K562 (cell line): Measurements from ENCODE around the gene OVCA2. TPM values are rescaled to one million over a fixed set of nuclear protein-coding genes. Genes with fewer than 3 reads are reported as not detected.

ENCODE experiments used
- ATAC-seq: fragments of 200-7000 bp; cut with Tn5 transposase; 3 replicates; pipeline ENCODE4 v1.9.1; 2020; ENCODE audit warnings: moderate library complexity
- BruUV-seq: library from RNA; stranded (reverse); fragments of 400-500 nt; replicated peaks from 2 replicates; lab custom pipeline; 2021; lab: Mats Ljungman, UMichigan
- CTCF ChIA-PET: fragments of 300-600 bp; formaldehyde crosslinking; extraction: SDS; loops from one replicate; lab custom pipeline; 2021; ENCODE audit warnings: low intra/inter-chr PET ratio; lab: Yijun Ruan, JAX
- POLR2A ChIA-PET: fragments of 300-600, 350-650 bp; sonication (Branson Sonifier 250); formaldehyde crosslinking; extraction: SDS; loops from one replicate; lab custom pipeline; 2021; ENCODE audit warnings: antibody characterized with exemption, inconsistent platforms; lab: Yijun Ruan, JAX
- DNase-seq, 4 experiments: peaks; one replicate each; pipeline versions ENCODE4 v3.0.0 to v3.0.0-alpha.2; 2011 to 2018; ENCODE audit warnings: low spot score in 3 of 4, mixed read lengths in 3 of 4; ENCODE audit errors: extremely low read depth in 1 of 4
- FAIRE-seq: peaks from 2 replicates; lab custom pipeline; 2011; peaks lifted over from hg19 to GRCh38; lab: Jason Lieb, UNC
- H2AFZ ChIP-seq: 2 replicates; pipeline ENCODE4 v1.6.0; 2011; ENCODE audit warnings: low read depth, low read length, control low read depth, inconsistent platforms
- H3K27ac ChIP-seq: fragments of 200-600 bp; 3 replicates; pipeline ENCODE4 v1.8.0; 2011; ENCODE audit warnings: low read depth, mild to moderate bottlenecking, control low read depth, inconsistent platforms, low read length, moderate library complexity, mixed read lengths; ENCODE audit errors: extremely low read depth
- H3K27me3 ChIP-seq, 2 experiments: fragments of 300-600 bp in 1 of 2; 2 replicates in 1 of 2; 3 replicates in 1 of 2; pipeline versions ENCODE4 v1.6.0 to v1.8.0; 2011; ENCODE audit warnings: inconsistent platforms in 2 of 2, low read length in 2 of 2, mild to moderate bottlenecking in 1 of 2, mixed read lengths in 1 of 2, moderate library complexity in 1 of 2; ENCODE audit not compliant: control insufficient read depth in 2 of 2, insufficient read depth in 2 of 2
- H3K36me3 ChIP-seq: fragments of 300-600 bp; 3 replicates; pipeline ENCODE4 v1.8.0; 2011; ENCODE audit warnings: mild to moderate bottlenecking, low read length, inconsistent platforms; ENCODE audit not compliant: control insufficient read depth, insufficient read depth
- H3K4me1 ChIP-seq, 2 experiments: fragments of 200-600 bp in 1 of 2; replicated peaks in 1 of 2; 2 replicates in 1 of 2; 3 replicates in 1 of 2; pipeline versions ENCODE4 v1.5.1 to v1.8.0; 2011; ENCODE audit warnings: inconsistent platforms in 2 of 2, low read length in 2 of 2, mild to moderate bottlenecking in 1 of 2, mixed read lengths in 1 of 2, moderate library complexity in 1 of 2; ENCODE audit not compliant: control insufficient read depth in 2 of 2, insufficient read depth in 2 of 2
- H3K4me2 ChIP-seq: 2 replicates; pipeline ENCODE4 v1.6.1; 2011; ENCODE audit warnings: low read length, control low read depth, inconsistent platforms, mixed read lengths; ENCODE audit not compliant: insufficient read depth
- H3K4me3 ChIP-seq: fragments of 200-600 bp; sonication (generic), shearing (Covaris generic); 2 replicates; pipeline ENCODE4 v1.5.1; 2016; ENCODE audit warnings: control low read depth, inconsistent platforms
- H3K79me2 ChIP-seq: fragments of 200-600 bp; 3 replicates; pipeline ENCODE4 v1.8.0; 2011; ENCODE audit warnings: low read length, inconsistent platforms; ENCODE audit not compliant: control insufficient read depth, insufficient read depth
- H3K9ac ChIP-seq, 2 experiments: 2 replicates each; pipeline versions ENCODE4 v1.6.0 to v1.6.1; 2011; ENCODE audit warnings: low read depth in 2 of 2, low read length in 2 of 2, control low read depth in 1 of 2, inconsistent platforms in 1 of 2, mild to moderate bottlenecking in 1 of 2, mixed read lengths in 1 of 2; ENCODE audit not compliant: insufficient read depth in 1 of 2
- H3K9me1 ChIP-seq: one replicate; pipeline ENCODE4 v1.6.0; 2011; ENCODE audit warnings: inconsistent platforms, mild to moderate bottlenecking, low read length, moderate library complexity; ENCODE audit not compliant: control insufficient read depth, insufficient read depth
- H3K9me3 ChIP-seq: replicated peaks from 2 replicates; pipeline ENCODE4 v1.5.1; 2011; ENCODE audit warnings: low read depth, low read length, inconsistent platforms; ENCODE audit not compliant: control insufficient read depth, insufficient read depth
- H4K20me1 ChIP-seq: replicated peaks from 2 replicates; pipeline ENCODE4 v1.6.1; 2011; ENCODE audit warnings: low read length, inconsistent platforms, mixed read lengths; ENCODE audit not compliant: control insufficient read depth, insufficient read depth
- HINFP ChIP-seq: fragments of 450-650 bp; conservative IDR thresholded peaks from 2 replicates; pipeline ENCODE4 v1.6.1; 2016; ENCODE audit warnings: missing genetic modification characterization, low read depth, mild to moderate bottlenecking, control low read depth, missing compliant biosample characterization
- POLR2AphosphoS5 ChIP-seq: IDR thresholded peaks from 2 replicates; pipeline ENCODE4 v1.6.1; 2011; ENCODE audit warnings: mild to moderate bottlenecking, low read depth, low read length, moderate library complexity; ENCODE audit not compliant: control insufficient read depth, insufficient read depth
- WGBS: fragments of 100-300 bp; shearing (Covaris generic); methylation state at CpG from one replicate; pipeline ENCODE4 v1.1.6; 2016; ENCODE audit warnings: low coverage, mixed read lengths; ENCODE audit not compliant: insufficient coverage; ENCODE audit errors: missing lambda C conversion rate; 5-methylcytosine and 5-hydroxymethylcytosine counted together
- in situ Hi-C: fragments of 300-500 bp; cut with MboI; formaldehyde crosslinking; loops from 4 replicates; pipeline ENCODE4 v1.15.0; 2018; ENCODE audit warnings: inconsistent platforms, mixed read lengths
- intact Hi-C: fragments of 100-400 bp; cut with micrococcal nuclease; formaldehyde crosslinking; loops from 2 replicates; pipeline ENCODE4 v1.14.2; 2022
- polyA plus RNA-seq, 8 experiments: library from polyadenylated mRNA; depleted of rRNA in 4 of 8; stranded (reverse) in 5 of 8; unstranded in 3 of 8; fragments of >200 nt; fragmentation: Nextera tagmentation in 2 of 8; fragmentation: Illumina TruSeq in 1 of 8; extraction: Ambion mirVana in 2 of 8; extraction: Trizol in 1 of 8; gene quantifications; 2 replicates each; pipeline versions ENCODE4 v1.2.1 to v1.2.3, GENCODE V29; 2011 to 2014; ENCODE audit warnings: inconsistent platforms in 1 of 8, missing spikeins in 1 of 8
- total RNA-seq, 7 experiments: library from RNA; depleted of rRNA in 6 of 7; stranded (reverse); fragments of >200 nt in 6 of 7; fragmentation: Illumina TruSeq in 2 of 7; extraction: Trizol in 2 of 7; gene quantifications; 2 replicates each; pipeline versions ENCODE4 v1.2.1 to v1.2.3, GENCODE V29; 2011 to 2021; ENCODE audit warnings: low replicate concordance in 1 of 7

Gene OVCA2
- total and polyA plus RNA-seq, 9 of the 15 experiments (the other 6 are each of a cell fraction or from before 2014, with no cell fraction given), result 3.0 to 23.7 (median 14.1) TPM

DNA sequence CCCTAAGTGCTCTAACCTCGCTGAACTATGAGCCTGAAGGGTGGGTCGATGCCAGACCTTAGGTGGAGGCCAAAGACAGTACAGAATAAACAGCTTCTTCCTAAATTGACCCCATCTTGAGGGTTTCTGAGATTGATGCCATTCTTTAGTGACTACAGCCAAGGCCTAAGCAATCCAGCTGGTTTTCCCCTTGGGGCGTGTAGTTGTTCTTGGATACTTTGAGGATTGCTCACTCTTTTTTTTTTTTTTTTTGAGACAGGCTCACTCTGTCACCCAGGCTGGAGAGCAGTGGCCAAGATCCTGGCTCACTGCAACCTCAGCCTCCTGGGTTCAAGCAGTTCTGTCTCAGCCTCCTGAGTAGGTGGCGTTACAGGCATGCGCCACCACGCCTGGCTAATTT is 2.0 kb downstream of the OVCA2 start:
- 81% methylated on average over 6 of the region's 6 CpGs for WGBS
- Histone ChIP-seq H3K9ac (no peak overlapping the region), H3K4me1 (peaks cover 5 to 20% of the 10 kb centered on the region in 2 experiments; a peak in 4 of 5 replicates), H3K4me3 (no peak overlapping the region), H3K9me3 (no peaks in the 10 kb centered on the region)
- TF ChIP-seq HINFP (tag) (no peak), POLR2AphosphoS5 (peak; percentile 12; the same call in 1 of the 2 replicates)
- TF ChIP-seq, all 486 proteins: peak for 1
- Histone ChIP-seq H3K27ac (no peak overlapping the region), H3K27me3 (no peaks in the 10 kb centered on the region), H3K4me2 (no peak overlapping the region), H2AFZ (no peak overlapping the region), H3K36me3 (peaks cover 23% of the 10 kb centered on the region; the same call in 2 of the 3 replicates), H4K20me1 (no peaks in the 10 kb centered on the region), H3K9me1 (no peaks in the 10 kb centered on the region), H3K79me2 (peaks cover 14% of the 10 kb centered on the region)
- ATAC-seq (no peak), DNase-seq (no peak), FAIRE-seq (no peak)
- CTCF ChIA-PET, result interaction anchor here (0.6 kb wide), 1 partner anchor 1036 kb away, joined by 3 read pairs; no protein-coding TSS in a partner anchor
- intact Hi-C loops, result no loop called here
- no TSS peak for BruUV-seq
- POLR2A ChIA-PET, result no interaction called here
- in situ Hi-C loops, result no loop called here
